Stimulated activated CD4-positive, alpha-beta T cell treated with anti-CD3 and anti-CD28 coated beads, Interleukin-4, amount 100 ng/mL, for 1 hour (primary cell): Measurements from ENCODE around the gene ZFC3H1.

Experiments
- DNase-seq: peaks from one replicate; pipeline ENCODE4 v3.0.0-alpha.2; 2020

Gene ZFC3H1

GRCh38 chr12:71683633-71684032 lies 20.0 kb upstream of the ZFC3H1 start:
- no peak for DNase-seq

DNA sequence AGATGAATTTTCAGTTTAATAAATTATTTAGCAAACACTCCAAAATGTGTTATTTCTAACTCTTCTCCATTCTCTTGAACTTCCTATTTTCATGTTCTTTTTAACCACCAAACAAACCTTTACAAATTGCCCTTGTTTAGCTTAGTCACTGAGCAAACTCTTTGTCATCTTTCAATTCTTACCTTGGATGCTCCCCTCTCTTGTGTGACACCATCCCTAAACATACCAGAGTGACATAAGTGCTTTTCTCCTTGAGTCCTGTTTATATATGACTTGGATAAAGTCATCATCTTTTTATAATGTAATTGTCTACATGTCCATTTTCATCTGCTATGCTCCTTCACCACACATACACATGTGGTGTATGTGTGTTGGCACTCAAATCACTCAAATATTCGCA lies 18.8 kb upstream of the ZFC3H1 start:
- DNase-seq = no peak

DNA sequence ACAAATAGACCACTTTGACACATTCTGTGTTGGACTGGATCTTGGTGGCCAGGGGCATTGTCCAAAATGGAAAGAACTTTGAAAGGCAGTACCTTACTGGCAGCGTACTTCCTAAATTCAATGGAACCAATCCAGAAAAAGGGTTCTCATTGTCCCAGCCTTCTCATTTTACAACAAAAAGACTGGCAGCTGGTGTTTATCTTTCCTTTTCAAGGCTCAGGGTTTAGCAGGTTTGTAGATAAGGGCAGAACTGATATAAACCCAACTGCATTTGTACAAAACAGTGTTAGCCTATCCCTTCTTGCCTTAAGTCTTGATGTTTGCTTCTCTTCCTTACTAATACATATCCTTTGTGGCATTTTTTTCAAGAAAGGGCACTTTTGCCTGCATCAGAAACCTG lies 8.2 kb upstream of the ZFC3H1 start:
- DNase-seq = no peak

- no peak for DNase-seq
These were observed 7.7 kb upstream of the ZFC3H1 start for GRCh38 chr12:71671311-71671710.

DNA sequence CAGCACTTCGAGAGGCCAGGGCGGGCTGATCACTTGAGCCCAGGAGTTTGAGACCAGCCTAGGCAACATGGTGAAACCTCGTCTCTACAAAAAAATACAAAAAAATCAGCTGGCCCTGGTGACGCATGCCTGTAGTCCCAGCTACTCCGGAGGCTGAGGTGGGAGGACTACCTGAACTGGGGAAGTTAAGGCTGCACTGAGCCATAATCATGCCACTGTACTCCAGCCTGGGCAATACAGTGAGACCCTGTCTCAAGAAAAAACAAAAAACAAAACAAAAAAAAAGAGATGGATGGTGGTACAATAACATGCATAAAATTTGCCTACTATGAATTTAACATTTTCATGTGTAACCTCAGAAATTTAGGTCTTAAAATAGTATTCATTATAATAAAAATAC lies 2.6 kb upstream of the ZFC3H1 start:
- DNase-seq = no peak

- no peak for DNase-seq
These were observed 1.4 kb upstream of the ZFC3H1 start for GRCh38 chr12:71665090-71665463.

GRCh38 chr12:71664411-71665089 lies 902 bp upstream of the ZFC3H1 start:
- DNase-seq = no peak

- peak; percentile 74 for DNase-seq
These were observed 643 bp downstream of the ZFC3H1 start for GRCh38 chr12:71662849-71663560.

- DNase-seq = no peak
These were observed 1.6 kb downstream of the ZFC3H1 start for GRCh38 chr12:71661977-71662530.

DNA sequence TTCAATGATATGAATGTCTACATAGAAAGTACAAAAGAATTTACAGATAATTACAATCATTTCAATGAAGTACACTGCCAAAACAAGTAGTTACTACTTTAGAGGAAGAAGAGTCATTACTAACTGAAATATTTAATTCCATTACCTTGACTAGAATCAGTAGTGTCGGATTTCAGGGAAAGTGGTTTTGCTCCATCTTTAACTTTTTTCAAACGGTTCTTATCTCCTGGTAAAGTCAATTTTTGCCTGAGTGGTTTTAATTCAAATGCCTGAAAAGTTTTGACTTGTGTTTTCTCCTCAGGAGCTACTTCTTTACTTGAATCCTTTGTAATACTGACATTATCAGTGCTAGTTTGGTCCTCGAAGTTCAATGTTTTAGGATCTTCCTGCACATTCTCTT lies 6.9 kb downstream of the ZFC3H1 start:
- DNase-seq = no peak

GRCh38 chr12:71655907-71656306 lies 7.7 kb downstream of the ZFC3H1 start:
- DNase-seq = no peak

GRCh38 chr12:71655495-71655894 lies 8.2 kb downstream of the ZFC3H1 start:
- DNase-seq = no peak

GRCh38 chr12:71654200-71654599 lies 9.4 kb downstream of the ZFC3H1 start:
- no peak for DNase-seq

- no peak for DNase-seq
These were observed 10.5 kb downstream of the ZFC3H1 start for GRCh38 chr12:71653137-71653536.

GRCh38 chr12:71652656-71653055 lies 11.0 kb downstream of the ZFC3H1 start:
- DNase-seq = no peak

- DNase-seq = no peak
These were observed 14.2 kb downstream of the ZFC3H1 start for GRCh38 chr12:71649401-71649800.

DNA sequence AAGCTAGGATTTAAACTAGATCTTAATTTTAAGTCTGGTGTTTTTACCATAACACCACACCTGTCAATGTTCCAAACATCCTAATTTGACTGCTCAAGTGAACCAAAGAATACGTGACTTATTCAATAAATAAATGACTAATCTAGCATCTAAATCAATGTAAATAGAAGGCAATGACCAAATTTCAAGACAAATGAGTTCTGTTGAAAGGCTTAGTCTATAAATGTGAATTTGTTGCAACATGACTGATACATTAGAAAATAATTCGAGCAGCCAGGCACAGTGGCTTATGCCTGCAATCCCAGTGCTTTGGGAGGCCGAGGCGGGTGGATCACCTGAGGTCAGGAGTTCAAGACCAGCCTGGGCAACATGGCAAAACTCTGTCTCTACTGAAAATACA lies 15.1 kb downstream of the ZFC3H1 start:
- no peak for DNase-seq

DNA sequence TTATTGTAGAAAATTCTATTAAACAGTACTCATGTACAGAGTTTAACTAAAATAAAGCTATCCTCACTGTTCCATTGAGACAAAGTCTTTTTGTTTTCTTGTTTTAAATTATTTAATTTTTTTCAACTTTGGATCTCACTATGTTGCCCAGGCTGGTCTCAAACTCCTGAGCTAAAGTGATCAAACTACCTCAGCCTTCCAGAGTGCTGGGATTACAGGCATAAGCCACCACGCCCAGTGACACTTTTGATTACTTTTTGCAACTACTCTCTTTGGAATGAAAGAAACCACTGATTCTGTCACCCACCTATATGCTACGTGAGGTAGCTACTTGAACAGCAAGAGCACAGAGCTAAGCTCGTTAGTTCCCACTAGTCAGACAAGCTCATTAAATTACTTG lies 17.1 kb downstream of the ZFC3H1 start:
- DNase-seq = no peak

DNA sequence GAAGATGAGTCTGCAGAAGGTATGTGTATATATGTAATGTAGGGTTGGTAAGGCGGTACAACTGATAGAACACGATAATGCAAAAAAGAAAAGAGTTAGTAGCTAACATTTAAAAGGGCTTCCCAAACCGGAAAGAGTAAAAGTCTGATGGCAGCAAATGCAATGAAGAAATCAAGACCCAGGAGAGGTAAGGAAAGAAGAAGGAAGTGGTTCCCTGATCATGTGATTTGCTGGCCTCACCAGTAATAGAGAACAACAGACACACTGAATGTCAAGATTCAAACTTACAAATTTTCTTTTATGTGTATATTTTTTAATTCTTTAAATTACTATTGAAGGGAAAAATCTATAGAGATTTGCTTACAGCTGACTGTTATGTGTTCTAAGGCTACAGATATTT lies 18.4 kb downstream of the ZFC3H1 start:
- no peak for DNase-seq

- DNase-seq = no peak
These were observed 21.4 kb downstream of the ZFC3H1 start for GRCh38 chr12:71642264-71642663.

GRCh38 chr12:71641390-71641789 lies 22.3 kb downstream of the ZFC3H1 start:
- DNase-seq = no peak

- no peak for DNase-seq
These were observed 23.3 kb downstream of the ZFC3H1 start for GRCh38 chr12:71640316-71640715.

- DNase-seq = no peak
These were observed 24.3 kb downstream of the ZFC3H1 start for GRCh38 chr12:71639341-71639760.

DNA sequence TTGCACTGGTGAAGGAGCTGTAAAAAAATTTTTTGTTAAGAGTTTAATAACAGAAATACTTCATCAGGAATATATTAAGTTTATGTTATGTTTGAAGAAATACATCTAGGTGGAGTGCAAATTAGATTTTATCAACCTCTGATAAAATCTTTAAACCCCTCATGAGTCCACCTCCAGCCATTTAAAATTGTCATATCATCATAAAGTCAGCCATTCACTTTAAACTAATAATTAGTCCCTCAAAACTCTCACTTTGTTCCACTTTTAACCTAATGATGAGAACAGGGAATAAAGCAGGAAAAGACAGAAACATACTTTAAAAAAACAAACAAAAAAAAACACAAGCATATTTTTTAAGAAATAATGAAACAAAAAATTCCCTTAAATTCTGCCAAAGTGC lies 25.1 kb downstream of the ZFC3H1 start:
- DNase-seq = no peak

GRCh38 chr12:71636704-71637115 lies 26.9 kb downstream of the ZFC3H1 start:
- no peak for DNase-seq
